Islet precursor cell (in vitro differentiated cells): ENCODE data around the gene DAPK1.
"Not testable (repeated sequence)": the region's sequence is repeated elsewhere in the genome, so short reads cannot be mapped to it uniquely, and the experiment has no call there.

Source experiments
- DNase-seq: peaks from one replicate; pipeline ENCODE4 v3.0.0-alpha.2; 2018

Gene DAPK1

DNA sequence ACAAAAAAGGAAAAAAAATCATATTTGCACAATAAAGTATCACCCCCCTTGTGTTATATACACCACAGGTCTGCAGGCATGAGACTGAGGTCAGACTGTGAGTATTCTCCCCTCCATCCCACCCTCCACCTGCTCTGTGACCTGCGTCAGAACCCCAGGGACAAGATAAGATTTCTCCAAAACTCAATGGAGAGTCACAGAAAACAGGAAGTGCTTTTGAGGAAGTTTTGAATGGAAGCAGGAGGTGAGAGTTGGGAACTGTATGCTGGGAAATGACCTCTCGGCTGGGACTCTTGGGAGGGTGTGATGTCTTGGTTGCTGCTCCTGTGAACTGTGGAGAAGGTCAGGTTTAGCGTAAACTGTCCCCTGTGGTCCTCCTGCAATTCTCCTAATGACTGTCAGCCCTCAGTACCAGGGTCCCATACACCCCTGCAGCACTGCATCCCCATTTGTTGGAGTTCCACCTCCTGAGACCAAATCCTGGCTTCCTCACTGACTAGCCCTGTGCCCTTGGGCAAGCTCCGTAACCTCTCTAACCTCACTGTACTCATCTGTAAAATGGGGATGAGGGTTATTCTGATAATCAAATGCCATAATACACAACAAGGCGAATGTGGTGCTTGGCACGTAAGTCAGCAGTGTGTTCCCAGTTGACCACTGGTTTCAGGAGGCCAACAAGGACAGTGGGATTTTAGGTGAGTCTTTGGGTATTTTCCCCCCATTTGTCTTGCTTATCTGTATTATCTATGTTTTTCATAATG is 221.4 kb downstream of the DAPK1 start:
- no peak for DNase-seq

DNA sequence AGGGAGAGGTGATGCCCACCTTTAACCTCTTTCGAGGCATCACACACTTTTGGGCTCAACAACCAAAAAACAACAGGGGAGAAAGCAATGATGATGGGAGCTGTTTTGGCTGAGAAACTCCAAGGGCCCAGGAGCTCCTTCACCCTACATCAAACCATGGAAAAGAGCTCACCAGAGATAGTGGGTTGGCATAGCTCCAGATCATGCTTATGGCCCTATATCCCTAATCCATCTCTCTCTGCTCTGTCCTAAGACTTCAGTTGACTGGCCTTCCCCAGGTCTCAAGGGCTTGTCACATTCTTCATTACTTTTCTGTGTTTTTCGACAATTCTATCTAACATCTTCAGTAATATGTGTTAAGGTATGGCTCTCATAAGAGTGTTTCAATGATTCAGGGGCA is 222.5 kb downstream of the DAPK1 start:
- DNase-seq = no peak

DNA sequence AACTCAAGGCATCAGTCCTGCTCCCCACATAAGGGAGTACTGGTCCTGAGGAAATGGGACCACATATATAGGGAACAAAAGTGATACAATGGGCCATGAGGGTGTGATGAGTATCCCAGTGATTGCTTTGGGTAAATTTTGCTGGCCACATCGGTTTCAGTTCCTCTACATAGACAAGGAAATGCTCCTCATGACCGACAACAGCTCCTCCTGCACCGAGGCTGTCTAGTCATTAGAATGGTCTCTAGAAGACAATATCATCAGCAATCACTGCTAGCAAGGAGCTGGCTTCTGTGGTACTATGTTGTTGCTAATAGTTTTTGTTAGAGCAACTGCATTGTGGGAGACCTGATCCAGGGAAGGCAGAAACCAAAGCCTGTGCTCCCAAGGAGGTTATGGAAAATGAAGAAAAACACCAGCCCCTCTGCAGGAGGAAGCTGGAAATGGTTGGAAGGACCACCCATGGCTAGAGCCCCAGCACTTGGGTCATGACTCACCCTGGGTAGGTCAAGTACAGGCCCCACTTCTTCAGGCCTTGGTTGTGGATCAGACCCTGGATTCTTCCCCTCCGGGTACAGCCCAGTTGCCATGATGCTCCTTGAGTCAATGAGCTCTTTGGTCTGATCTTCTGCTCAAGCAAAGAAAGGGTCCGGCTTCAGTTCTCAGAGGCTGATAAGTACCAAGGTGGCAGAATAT is 224.9 kb downstream of the DAPK1 start:
- DNase-seq = no peak

DNA sequence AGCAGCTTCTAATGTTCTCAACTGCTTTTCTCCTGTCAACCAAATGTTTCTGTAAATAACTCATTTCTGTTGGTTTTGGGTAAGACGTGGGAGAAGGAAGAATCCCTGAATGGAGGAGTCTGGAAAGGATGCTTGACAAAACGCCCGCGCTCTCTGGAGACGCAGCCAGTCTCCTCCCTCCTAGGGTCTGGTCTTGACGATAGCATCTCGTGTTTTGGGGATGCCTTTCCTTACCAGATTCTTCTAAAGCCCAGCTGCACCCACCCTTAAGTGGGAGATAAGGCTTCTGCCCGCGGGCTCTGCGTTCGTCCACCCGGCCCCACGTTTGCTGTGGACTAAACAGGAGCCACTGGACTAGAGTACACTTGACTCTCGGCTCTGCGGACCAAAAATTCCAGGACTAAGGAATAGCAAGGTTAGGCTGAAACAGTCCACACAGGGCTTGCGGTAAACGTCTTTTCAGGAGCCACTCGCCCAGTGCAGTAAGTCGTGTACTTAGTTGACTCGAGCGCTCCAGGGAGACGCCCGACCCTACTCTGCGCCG is 227.8 kb downstream of the DAPK1 start:
- no peak for DNase-seq

DNA sequence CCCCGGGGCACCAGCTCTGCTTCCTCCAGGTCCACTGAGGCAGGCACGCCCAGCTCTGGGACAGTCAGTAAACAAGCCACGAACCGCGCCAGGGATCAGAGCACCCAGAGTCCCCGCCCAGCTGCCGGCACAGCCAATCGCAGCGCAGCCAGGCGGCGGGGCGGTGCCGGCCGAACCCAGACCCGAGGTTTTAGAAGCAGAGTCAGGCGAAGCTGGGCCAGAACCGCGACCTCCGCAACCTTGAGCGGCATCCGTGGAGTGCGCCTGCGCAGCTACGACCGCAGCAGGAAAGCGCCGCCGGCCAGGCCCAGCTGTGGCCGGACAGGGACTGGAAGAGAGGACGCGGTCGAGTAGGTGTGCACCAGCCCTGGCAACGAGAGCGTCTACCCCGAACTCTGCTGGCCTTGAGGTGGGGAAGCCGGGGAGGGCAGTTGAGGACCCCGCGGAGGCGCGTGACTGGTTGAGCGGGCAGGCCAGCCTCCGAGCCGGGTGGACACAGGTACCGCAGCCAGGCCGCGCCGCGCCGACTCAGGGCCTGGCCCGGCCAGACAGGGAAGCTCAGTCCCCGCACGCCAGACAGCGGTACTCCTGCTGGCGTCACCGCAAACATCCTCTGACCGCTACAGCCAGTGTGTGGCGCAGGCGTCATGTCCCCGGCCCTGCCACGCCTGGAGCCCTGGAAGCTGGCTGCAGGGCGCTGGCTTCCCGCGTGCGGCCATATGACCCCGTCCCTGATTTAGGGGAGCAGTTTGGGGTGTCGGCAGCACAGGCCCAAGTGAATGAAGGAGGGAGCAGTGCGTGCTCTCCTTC is 228.4 kb downstream of the DAPK1 start, which contains the start of gene CTSL:
TSS of gene CTSL (plus strand) at position 220 of the 810 bp plus-strand sequence. CDS start 1,485 bp downstream, outside the sequence.
- peak; percentile 98 for DNase-seq

DNA sequence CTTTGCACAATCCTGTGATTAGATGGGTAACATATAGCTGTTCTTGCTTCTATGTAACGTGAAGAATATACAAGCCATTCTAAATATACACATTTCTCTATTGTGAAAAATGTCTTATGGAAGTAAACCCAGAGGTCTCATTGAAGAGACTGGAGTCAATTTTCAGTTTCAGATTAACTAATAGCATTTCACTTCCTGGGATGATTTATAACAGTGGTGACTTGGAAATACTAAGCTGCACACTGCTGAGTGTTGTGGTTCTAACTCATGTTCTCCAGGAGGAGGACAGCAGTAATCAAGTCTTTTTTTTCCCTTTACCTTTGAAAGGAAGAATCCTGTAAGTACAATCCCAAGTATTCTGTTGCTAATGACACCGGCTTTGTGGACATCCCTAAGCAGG is 231.6 kb downstream of the DAPK1 start:
- no peak for DNase-seq

DNA sequence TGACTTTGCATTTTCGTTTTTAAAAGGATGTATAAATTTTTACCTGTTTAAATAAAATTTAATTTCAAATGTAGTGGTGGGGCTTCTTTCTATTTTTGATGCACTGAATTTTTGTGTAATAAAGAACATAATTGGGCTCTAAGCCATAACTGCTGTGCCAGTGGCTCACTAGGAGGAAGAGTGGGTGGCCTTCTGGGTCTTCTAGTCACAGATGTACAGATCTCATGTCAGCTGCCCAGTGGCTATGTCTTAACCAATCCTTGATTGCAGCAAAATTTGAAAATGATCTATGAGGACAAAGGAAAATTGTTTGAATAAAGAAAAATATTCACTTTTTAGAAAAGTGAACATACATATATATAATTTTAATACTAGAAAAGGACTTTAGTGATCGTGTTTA is 233.7 kb downstream of the DAPK1 start:
- DNase-seq = no peak

DNA sequence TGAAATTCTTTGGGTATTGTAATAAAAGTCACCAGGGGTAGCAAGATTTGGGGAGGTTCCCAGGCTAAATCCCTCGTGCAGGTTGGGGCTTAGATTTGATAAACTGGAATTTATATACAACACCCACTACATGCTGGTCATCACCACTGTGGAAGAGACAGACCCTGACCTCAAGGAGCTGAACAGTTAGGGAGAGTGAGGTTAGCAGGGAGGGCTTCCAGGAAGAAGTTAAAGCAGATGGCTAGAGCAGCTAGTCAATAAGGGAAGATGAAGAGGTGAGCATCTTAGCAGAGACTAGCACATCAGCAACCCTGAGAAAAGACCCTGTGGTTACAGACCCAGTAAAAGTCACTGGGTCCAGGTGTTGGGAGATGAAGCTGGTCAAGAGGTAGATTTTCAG is 234.7 kb downstream of the DAPK1 start:
- DNase-seq = no peak

DNA sequence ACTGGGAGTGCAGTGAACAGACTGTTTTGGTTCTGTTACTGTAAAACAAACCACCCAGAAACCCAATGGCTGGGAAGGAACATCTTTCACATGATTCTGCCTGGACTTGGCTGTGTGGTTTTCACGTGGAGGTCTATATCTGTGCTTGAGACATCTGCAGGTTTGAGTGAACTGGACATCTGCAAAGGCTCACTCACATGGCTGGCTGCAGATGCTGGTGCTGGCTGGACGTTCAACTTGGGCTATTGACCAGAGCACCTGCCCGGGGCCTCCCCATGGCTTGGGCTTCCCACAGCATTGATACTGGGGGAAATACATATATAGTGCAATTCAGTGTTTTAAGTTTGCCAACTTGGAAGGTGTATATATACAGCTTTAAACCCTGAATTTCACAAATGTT is 235.1 kb downstream of the DAPK1 start:
- no peak for DNase-seq

DNA sequence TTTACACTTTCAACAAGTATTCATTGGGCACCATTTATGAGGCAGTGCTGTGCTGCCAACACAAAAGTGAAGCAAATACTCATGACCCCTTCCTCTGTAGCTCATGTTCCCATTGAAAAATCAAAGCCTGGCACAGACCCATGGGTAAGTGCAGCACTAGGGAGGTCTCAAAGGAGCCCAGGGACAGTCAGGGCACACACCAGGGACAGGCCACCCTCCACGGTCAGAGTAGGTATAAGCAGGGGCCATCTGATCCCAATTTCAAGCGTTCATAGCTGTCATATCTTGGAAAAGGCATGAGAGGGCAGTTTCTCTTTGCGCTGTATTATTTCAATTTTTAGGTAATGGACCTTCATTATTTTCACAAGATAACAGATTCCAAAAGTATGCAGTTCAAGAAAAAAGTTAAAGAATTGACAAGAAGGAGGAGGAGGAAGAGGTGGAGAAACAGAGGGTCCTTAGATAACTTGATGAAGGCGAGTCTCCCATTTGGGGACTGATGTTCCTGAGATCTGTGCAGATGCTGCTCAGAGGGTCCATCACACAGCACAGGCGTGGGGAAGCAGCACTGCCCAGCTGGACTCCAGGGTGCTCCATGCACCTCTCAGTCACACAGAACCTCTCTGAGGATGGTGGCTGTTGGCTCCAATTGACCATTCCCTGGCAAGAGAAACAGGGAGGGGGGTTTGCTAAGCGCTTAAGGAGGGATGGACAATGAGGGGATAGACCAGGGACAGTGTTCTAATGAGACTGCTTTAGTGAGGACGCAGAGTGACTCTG is 235.8 kb downstream of the DAPK1 start:
- no peak for DNase-seq

DNA sequence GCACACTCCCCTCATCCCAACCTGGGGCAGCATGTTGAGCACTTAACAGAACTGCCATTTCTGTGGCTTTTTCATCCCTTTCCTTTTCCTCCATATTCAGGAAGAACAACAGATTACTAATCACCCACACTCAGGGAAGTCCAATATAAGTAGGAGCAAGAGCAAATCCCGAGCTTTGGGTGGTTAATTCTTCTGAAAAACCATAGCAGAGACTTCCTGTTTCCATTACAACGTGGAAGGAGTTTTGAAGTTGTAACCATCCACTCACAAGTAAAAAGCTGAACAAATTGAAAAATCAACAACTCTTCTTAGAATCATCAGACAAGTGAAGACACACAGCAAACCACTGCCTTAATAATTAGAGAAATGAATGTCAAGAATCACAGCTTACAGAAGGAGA is 236.4 kb downstream of the DAPK1 start:
- DNase-seq = no peak

DNA sequence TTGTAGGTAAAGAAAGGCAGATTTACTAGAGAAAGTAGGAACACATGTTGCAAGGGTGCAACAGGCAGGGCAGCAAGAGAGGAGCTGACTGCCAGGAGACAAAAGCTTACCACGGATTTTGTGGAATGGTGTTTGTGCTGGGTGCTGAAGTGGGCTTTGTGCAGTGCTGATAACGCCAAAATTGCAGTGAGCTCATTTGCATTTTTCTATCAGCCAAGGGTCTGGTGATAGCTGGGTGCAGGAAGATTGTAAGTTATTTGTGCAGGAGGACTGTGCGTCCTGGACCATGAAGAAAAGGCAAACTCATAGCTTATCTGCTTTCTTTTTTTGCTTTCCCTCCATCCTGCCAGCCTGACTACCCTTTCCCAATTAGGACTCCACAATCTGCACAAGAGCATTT is 241.9 kb downstream of the DAPK1 start:
- no peak for DNase-seq

DNA sequence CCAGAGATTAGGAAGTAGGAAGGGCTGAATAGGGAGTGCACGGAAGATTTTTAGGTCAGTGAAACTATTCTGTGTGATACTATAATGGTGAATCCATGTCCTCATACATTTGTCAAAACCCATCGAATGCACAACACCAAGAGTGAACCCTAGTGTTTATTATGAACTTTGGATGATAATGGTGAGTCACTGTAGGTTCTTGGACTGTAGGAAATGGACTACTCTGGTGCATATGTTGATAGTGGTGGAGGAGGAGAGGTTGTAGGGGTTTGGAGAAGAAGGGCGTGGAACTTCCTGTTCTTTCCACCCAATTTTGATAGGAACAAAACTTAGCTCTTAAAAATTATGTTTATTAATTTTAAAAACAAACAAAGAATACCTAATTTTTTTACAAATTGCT is 242.5 kb downstream of the DAPK1 start:
- no peak for DNase-seq

DNA sequence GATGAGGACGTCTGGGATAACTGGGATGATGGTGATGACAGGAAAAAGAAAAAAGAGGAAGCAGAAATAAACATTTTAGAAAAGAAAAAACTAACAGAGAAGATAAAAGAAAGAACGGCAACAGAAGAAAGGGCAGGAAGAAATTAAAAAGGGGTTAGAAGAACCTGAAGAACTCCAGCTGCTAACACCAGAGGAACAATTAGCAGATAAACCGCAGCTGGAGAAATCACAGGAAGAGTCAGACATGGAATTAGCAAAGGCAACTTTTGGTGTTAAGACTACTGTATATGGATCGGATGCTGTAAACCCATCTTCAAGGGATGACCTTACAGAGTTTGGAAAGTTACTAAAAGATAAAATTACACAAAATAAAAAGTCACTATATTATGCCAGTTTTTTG is 243.7 kb downstream of the DAPK1 start:
- DNase-seq = no peak

DNA sequence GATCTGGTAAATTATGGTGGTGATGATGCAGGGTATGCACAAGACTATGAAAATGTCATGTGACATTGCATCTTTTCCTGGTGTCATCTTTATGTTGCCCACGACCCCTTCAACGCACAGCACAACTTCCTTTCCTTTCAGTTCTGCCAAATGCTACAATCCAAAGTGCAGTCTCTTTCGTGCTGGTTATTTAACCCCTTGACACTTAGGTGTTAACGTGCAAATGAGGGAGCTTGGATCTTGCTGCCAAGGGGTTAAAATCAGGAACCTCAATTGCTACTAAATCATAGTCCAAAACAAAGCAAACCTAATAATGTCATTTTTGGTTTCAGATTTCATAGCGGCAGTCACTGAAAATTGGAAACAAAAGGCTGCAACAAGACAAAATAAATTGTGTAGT is 244.2 kb downstream of the DAPK1 start:
- no peak for DNase-seq

DNA sequence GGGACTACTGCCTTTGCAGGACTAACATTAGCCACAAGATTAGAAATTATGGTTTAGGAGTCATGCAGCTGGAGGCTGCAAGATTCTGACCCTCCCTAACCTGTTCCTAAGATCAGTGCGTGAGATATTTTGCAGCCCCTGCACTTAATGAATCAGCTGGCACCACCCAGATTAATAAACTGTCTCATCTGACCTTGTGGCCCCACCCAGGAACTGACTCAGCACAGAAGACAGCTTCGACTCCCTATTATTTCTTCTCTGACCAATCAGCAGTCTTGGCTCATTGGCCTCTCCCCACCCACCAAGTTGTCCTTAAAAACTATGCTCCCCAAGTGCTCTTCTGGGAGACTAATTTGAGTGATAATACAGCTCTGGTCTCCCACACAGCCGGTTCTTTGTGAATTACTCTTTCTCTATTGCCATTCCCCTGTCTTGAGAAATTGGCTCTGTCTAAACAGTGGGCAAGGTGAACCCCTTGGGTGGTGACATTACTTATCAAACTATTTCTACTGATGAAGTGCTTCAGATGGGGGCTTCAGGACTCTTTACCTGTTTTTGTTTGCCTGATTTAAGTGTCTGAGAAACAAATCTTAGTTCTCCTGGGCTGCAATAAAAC is 245.3 kb downstream of the DAPK1 start:
- no peak for DNase-seq

DNA sequence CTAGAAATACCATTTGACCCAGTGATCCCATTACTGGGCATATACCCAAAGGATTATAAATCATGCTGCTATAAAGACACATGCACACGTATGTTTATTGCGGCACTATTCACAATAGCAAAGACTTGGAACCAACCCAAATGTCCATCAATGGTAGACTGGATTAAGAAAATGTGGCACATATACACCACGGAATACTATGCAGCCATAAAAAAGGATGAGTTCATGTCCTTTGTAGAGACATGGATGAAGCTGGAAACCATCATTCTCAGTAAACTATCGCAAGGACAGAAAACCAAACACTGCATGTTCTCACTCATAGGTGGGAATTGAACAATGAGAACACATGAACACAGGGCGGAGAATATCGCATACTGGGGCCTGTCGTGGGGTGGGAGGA is 246.6 kb downstream of the DAPK1 start:
- not testable (repeated sequence) for DNase-seq

DNA sequence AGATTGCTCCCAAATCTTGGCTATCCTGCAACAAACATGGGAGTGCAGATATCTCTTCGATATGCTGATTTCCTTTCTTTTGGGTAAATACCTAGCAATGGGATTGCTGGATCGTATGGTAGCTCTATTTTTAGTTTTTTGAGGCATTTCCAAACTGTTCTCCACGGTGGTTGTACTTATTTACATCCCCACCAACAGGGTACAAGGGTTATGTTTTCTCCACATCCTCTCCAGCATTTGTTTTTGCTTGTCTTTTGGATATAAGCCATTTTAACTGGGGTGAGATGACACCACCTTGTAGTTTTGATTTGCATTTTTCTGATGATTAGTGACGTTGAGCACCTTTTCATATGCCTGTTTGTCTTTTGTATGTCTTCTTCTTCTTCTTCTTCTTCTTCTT is 248.5 kb downstream of the DAPK1 start:
- no peak for DNase-seq

DNA sequence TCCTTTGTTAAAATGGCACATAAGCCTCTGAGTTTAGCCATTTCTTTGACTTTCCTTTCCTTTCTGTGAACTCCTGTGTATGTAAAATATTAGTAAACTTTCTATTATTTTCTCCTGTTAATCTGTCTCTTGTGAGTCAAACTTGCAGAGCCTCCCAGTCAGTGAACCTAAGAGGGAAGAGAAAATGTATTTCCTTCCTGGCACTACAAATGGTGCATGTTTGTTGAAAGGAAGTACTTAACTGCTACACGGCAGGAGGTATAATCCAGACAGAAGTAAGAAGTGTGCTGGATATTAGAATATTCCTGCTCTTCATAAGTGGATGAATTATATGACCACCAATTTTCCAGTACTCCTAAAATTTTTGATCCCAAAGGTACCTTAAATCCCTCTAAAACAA is 251.2 kb downstream of the DAPK1 start:
- DNase-seq = no peak

DNA sequence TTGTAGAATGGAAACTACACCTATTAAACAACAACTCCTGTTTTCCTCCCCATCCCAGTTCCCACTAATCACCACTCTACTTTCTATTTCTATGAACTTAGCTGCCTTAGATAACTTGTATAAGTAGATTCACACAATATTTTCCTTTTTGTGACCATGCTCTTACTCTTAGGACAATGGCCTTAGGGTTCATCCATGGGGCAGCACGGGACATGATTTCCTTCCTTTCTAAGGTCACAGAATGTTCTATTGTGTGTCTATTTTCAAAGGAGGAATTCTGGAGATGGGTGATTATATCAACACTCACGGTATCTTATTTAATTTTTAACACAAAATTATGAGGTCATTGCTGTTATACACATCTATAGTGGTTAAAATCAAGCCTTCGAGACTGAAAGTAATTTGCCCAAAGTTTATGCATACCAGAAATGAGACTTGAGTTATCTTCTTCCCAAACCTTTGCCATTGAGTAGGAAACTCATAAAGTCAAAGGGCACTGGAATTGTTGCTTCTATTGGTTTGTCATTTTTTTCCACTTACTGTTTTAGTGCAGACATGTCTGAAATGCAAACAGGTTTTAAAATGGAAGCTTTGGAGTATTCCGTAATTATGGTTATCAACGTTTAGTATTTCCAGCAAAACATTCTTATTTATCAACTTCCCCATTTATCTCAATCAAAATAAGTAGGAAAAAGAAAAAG is 251.8 kb downstream of the DAPK1 start:
- DNase-seq = no peak

DNA sequence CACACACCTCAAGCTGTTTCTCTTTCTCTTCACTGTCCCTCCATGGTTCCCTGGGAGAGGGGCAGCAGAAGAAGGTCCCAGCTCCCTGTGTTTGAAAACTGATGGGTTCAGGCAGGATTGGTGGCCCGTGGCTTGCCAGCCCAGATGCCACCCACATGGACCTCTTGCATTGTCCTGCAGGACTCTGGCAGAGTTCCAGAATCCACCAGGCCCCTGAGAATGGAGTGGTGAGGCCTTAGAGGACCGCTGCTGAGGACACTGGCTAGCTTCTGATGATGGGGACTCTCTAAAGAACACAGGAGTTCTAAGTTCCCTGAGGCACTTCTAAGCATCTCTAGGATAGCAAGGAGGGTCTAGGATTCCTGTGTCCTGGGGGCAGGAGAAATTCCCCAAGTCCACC is 253.1 kb downstream of the DAPK1 start:
- DNase-seq = no peak

DNA sequence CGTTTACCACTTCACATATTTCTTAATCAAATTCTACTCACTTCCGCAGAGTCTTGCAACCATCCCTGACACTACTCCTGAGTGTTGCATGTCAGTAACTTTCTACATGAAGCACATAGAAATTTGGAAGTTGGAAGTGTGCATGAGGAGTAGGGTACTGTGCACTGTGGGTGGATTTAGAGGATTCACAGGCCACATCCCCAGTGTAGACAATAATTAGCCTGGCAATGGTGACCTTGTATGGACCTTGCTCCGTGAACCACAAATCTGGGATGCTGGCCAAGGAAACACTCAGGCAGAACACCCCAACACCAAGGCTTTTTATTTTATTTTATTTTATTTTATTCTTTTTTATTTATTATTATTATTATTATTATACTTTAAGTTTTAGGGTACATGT is 253.8 kb downstream of the DAPK1 start:
- no peak for DNase-seq
